HS-27A (cell line): Measurements from ENCODE around the gene STAC.
A peak's percentile ranks its signal among the peaks of the same experiment; 100 is the strongest.
"Not testable (repeated sequence)": the region's sequence is repeated elsewhere in the genome, so short reads cannot be mapped to it uniquely, and the experiment has no call there.

Experiments used
- DNase-seq: peaks from one replicate; pipeline ENCODE4 v3.0.0-alpha.2; 2012; ENCODE audit warnings: low read depth, missing footprints

The STAC gene

DNA sequence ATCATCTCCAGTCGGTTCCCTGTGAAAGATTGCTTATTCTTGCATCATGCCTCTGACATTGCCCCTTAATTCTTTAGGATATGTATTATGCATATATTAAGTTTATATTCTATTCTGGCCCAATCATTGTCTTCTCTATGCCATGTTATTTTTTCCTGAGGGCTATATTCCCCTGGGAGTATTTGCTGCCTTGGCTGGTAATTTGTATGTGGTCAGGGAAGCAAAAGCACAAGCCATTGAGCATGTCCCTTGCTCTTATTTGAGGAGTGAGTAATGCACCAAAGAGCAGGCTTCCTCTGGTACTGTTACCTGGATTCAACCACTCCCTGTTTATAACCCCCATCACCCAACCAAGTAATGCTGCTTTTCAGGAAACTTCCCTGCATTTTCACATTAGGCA, 36.3 kb downstream of the STAC start:
- DNase-seq = no peak

DNA sequence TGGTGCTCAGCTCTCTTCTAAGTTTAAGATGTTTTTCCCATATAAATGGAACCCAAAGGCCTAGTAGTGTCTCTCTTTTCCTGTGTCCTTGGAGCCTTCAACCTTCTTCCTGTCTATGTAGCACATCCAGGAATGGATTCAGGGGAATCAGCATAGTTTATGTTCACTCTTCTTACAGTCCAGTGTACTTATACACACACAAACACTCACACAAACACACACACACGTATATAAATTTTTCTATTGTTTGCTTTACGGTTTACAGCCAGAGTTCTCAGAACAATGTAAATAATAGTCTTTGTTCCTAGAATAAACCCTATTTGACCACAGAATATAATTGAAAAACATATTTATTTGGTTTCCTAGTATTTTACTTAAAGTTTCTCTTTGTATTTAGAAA, 36.9 kb downstream of the STAC start:
- no peak for DNase-seq

DNA sequence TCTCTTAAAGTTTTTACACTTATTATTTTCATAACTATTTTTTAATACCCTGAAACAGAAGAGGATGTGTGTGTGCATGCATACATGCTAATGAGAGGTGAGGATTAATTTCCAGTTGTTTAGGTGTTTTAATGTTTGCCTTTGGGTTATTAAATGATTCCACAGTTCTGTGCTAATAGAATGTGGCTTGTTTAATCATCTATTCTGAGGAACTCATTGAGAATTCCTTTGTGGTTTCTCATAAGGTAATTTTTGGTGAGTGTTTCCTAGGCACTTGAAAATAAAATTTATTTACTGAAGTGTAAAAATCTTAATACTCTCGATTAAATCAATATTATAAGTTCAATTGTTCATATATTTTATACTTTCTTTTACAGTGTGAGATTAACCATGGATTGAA, 38.0 kb downstream of the STAC start:
- no peak for DNase-seq

DNA sequence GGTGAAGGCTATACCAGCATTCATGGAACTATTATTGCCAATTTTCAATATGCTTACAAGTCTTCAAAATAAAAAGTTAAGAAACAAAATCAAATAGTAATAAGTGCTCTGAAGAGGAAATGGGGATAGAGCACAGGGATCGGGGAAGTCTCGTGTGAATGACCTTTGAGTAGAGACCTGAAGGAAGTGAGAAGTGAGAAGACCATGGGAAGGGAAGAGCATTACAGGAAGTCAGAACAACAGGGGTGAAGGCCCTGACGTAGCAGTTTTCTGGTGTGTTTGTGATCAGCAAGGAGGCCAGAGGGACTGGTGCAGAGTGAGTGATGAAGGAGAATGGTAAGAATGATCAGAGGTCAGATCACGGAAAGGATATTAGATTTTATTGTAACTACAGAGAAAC, 48.1 kb downstream of the STAC start:
- DNase-seq = no peak

DNA sequence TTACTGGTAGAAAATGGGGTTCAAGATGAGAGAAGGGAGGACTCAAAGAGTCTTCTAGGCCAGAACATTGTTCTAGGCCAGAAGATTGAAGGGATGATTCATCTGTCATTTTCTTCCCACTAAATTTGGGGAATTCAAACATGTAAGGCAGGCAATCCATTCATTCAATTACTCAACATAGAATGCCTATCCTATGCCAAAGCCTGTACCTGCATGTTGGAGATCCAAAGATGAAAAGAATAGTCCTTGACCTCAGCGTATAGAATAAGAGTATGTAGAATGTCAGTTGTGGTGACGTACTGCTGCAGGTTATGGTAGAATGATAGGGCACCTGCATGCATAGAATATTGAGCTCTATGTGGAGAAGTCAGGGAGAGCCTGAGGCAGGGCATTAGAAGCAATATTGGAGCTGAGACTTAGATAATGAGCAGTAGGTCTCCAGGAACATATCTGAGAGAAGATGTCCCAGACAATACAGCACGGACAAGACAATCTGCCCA, 49.7 kb downstream of the STAC start:
- DNase-seq = no peak

DNA sequence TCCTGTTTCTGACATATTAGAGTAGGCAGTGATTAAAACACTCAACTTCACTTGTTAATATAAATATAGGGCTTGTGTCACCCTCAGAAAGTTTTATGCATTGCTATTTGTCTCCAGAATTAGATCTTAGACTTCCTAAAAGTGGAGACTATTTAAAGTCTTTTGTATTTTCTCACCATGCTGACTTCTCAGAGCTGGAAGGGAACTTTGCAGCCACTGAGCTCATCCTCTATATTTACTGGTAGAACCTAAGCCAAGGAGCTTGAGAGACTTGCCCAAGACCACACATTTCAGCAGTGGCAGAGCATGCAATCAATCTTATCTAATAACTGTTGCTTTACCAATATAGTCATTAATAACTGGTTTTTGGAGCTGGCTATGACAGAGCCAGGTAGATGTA, 53.2 kb downstream of the STAC start:
- no peak for DNase-seq

DNA sequence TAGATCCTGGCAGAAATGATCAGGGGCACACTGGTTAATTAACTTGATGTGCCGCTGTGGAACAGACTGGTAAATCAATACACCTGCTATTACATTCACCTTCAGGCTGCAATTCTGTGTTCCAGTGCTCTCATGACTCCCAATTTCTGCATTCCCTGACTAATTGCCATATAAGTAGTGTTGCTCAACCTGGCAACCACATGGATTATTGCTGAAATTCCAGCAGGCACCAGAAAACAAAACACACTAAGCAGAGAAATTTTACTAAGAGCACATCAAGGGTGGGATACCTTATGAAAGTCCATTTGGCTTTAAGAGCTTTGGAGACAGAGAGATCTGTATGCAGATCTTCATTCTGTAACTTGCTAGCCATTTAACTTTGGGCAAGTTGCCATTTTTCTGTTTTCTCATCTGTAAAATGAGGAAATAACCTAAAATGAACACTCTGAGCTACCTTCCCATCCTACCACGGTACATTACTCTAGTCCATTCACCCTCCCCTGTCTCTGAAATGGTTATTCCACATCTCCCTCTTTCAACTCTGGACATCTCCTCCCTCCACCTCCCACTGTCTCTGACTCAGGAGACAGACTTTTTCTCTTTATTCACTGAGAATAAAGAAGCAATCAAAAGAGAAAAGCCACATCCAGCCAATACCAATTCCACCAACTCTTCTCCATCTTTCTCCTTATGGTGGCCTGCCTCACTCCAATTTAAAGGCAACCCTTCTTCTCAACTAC, 54.6 kb downstream of the STAC start:
- DNase-seq = no peak

DNA sequence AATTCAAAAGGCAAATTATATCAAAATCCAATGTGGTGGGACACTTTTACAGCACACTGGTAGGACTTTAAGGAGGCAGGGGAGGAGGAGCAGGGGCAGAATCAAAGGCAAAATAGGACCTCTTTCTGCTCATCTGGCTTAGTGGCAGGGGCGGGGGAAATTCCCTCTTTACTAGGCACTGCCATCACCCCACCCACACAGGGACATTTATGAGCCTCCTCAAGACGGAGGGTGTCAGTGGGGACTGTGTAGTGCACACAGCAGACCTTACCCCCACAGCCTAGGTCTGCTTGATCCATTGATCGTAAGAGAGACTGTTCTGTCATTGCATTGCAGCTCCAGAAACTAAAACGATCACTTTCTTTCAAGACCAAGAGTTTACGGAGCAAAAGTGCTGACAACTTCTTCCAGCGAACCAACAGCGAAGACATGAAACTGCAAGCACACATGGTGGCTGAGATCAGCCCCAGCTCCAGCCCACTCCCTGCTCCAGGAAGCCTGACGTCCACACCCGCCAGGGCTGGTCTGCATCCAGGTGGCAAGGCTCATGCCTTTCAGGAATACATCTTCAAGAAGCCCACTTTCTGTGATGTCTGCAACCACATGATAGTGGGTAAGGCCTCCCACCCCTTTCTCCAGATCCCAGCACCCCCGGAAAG, 62.9 kb downstream of the STAC start:
- no peak for DNase-seq

DNA sequence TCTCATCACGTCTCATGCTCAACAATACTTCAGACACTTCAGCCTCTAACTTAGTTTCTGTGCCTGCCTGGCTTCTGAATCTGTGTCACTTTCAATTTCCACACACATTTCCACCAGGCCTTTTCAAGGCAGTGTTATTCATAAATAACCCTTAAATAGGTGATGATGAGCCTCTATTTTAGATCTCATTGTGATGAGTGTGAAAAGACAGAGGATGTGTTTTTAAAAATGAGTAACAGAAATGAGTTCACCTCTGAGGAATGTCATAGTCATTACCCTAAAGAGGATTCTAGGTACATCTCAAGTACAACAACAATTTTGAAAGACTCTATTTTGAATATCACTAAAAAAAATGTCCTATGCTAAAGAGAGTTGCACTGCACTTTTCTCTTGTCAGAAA, 64.6 kb downstream of the STAC start:
- DNase-seq = peak; percentile 26

DNA sequence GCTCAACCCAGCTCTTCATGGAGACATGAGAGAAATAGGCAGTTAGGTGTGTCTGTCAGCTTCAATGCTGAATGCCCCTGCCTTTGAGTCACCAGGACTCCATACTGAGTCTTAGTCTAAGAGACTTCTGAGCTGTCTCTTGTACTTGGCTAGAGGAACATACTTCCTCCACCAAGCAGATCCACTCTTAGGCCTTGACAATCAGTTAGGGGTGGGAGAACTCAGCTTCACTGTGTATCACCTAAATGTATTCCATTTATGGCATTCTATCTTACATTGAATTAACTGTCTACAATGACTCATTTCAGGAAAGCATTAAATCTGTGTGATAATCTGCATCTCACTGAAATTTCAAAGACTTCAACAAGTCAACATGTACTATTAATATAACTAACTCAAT, 66.0 kb downstream of the STAC start:
- DNase-seq = no peak

DNA sequence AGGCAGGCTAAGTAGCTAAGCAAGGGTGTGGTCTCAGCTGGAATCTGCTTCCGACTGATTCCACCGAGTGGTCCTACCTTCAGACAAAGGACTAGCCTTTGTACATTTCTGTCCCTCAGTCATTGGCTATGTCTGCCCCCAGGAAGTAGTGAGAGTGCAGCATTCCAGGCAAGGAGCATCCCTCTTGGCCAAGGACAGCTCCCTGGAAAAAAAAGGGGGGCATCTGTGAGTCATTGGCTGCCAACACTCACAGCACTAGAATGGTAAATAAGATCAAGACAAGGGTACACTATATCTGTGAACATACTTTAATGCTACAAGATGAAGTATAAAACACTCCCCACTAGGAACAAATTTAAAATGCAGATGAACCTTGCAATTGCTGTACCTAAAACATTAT, 66.8 kb downstream of the STAC start:
- DNase-seq = no peak

DNA sequence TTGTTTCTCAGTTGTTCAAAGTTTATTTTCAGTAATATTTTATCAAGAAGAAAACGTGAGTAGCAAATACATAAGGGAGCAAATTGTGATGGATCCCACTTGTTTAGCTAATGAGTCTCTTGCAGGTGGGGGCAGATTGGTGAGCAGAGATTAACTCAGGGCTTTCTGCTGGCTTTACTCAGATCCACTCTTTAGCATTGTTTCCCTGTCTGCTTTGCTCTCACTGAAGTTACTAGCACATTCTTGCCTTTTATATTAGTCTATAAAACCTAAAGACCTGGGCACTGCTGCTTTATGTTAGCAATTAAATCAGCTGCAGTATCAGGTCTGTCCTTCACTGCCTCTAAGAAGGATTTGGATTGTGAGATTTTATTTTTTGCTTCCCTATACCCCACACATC, 71.5 kb downstream of the STAC start:
- DNase-seq = no peak

DNA sequence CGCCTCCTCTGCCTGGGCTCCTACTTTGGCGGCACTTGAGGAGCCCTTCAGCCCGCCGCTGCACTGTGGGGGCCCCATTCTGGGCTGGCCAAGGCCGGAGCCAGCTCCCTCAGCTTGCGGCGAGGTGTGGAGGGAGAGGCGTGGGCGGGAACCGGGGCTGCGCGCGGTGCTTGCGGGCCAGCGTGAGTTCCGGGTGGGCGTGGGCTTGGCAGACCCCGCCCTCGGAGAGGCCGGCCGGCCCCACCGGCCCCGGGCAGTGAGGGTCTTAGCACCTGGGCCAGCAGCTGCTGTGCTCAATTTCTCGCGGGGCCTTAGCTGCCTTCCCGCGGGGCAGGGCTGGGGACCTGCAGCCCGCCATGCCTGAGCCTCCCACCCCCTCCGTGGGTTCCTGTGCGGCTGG, 72.9 kb downstream of the STAC start:
- DNase-seq = not testable (repeated sequence)

DNA sequence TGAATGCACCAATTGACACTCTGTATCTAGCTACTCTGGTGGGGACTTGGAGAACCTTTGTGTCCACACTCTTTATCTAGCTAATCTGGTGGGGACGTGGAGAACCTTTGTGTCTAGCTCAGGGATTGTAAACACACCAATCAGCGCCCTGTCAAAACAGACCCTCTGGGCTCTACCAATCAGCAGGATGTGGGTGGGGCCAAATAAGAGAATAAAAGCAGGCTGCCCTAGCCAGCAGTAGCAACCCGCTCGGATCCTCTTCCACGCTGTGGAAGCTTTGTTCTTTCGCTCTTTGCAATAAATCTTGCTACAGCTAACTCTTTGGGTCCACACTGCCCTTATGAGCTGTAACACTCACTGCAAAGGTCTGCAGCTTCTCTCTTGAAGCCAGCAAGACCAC, 73.6 kb downstream of the STAC start:
- not testable (repeated sequence) for DNase-seq

DNA sequence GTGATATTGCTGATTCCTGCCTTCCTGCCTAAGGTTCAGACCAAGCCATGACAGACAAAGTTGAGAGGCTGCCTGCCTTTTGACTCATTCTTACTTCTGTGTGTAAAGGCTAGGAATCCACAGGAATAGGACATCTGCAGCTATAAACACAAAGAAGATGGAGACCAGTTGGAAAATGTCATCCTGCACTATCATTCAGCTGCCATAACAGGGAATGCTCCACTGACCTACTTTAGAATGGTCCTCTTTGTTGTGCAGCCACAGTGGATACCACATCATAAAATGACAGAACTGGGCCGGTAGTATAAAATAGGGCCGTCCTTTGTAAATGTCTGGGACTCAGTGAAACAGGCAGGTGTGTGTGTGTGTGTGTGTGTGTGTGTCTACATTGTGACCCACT, 75.1 kb downstream of the STAC start:
- no peak for DNase-seq

DNA sequence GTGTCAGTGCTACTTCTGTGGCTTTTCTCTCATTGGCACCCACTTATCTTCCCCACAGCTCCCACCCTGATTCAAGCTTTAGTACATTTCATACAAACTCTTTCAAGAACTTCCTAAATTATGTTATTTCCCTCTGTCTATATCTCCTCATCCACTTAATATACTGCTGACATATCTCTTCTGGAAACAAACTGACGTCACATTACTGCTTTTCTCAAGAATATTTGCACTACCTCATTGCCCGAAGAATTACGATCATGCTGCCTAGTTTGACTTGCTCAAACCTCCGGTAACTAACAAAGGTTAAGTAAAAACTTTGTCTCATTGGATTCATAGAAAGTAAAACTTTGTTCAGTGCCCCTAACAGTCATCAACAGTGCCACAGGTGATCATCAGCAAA, 76.5 kb downstream of the STAC start:
- no peak for DNase-seq

DNA sequence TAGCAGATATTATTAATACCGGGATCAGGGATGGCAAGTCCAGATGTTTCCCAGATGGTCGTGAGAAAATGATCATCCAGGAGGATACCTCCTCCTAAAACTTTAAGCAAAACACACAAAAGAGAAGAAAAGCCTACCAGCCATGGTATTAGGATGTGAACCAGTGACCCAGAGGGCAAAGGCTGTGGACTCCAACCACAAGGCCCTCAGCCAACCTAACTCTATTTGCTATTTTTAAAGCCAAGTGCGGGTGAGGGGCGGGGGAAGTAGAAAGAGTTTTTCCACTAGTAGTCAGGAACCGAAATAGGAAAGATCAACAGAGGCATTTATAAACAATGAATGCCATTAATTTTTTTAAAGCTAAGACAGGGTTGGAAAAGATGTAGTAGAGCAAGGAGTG, 77.4 kb downstream of the STAC start:
- DNase-seq = no peak

DNA sequence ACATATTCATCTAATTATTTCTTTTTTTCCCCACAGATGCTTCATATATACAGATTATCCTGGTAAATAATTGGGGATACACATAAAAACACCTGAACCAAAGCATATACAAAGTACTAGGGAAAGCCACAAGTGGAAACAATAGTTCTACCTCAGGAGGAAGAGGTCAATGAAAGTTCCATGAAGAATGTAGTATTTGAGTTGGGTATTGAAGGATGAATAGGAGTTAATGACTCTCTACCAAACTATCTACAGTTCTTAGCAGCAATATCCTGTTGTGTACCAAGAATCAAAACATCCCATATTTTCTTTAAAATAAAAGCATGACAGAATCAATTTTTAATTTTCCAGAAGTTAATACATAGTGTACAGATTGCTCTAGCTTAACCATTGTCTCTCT, 78.9 kb downstream of the STAC start:
- no peak for DNase-seq

DNA sequence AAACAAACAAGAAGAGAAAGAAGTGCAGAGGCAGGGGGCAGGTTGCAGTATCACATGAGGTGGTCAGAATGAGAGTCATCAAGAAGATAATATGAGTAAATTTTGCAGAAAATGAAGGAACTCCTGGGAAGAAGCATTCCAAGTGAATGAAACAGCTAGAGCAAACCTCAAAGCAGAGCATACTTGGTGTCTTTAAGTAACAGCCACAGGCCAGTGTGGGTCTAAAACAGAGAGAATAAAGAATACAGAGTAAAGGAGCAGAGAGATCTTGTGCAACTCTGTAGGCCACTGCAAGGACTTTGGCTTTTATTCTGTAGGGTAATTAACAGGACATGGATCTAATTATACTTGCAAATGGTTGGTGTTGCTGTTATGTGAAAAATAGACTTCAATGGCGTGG, 81.3 kb downstream of the STAC start:
- no peak for DNase-seq

DNA sequence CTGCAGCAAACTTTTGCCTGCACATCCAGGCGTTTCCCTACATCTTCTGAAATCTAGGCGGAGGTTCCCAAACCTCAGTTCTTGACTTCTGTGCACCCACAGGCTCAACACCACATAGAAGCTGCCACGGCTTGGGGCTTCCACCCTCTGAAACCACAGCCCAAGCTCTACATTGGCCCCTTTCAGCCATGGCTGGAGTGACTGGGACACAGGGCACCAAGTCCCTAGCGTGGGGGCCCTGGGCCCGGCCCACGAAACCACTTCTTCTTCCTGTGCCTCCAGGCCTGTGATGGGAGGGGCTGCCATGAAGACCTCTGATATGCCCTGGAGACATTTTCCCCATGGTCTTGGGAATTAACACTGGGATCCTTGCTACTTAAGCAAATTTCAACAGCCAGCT, 91.7 kb downstream of the STAC start:
- DNase-seq = not testable (repeated sequence)

DNA sequence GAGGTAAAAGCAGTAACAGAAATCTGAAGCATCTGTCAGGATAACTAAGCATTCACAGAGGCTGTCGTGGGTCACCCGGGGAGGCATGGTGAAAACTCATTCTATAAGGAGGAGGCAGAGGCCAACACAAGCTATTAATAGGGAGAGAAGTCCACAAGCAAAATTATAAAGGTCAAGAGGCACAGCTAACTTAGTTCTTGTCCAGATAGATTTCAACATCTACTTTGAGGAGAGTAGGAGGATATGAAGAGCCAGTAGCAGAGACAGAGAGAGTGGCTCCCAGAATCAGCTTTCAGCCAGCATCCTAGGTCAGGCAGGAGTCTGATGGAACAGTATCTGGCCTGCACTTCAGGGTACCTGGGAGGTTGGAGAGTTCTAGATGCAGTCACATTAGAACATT, 95.3 kb downstream of the STAC start:
- no peak for DNase-seq

DNA sequence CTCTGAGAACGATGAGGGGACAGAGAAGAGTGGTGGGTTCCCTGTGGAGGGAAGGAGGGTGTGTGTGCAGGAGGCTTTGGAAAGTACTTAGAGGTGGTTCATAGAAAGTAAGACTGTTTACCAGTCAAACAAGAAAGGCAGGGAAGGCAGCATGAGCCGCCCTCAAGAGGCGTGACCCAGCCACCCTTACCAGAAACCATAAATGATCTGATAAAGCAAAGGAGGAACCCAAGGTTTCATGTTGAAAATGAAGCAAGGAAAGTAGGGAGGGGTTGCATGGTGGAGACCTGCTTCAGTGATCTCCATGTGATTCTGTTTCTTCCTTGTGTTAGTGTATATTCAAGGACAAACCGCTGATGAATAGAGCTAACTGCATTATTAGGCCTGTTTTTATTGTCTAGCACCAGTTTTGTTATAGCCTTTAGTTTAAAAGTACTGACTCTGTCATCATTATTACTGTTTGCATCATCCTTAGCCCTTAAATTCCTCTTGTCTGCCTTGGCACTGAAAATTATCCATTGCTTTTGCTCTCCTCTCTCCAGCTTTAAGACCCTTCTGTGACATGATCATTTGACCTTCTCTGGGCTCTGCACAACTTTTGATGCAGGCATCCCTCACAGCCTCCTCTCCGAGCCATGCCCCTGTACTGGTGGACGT, 96.1 kb downstream of the STAC start:
- no peak for DNase-seq

DNA sequence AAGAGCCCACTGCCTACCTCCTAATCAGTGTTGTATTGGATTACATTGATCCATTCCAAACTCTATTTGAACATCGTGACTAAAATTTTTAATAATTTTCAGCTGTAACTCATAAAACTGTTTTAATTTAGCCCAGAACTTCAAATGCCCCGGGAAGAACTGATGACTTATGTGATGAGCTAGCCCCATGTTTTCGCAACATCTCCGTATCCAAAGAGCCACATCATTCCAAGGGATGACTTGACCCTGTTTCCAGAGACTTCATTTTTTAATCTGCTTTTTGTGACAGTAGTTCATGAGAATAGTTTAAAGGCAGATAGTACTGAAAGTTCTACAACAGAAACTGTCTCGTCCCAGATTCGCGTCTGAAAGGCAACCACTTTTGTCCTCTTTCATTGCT, 97.4 kb downstream of the STAC start:
- no peak for DNase-seq
